RWPE2 (cell line): Measurements from ENCODE around the gene FBXO9.

Experiments used
- ATAC-seq: fragments of 200-7000 bp; cut with Tn5 transposase; 3 replicates; pipeline ENCODE4 v1.9.1; 2021; ENCODE audit warnings: low read depth
- DNase-seq: peaks from one replicate; pipeline ENCODE4 v3.0.0-alpha.2; 2020; ENCODE audit warnings: low spot score
- H3K27ac ChIP-seq: fragments of 450-650 bp; 2 replicates; pipeline ENCODE4 v1.5.1; 2017; ENCODE audit warnings: mild to moderate bottlenecking; ENCODE audit not compliant: poor library complexity, severe bottlenecking
- H3K27me3 ChIP-seq: fragments of 250-450 bp; sonication (Bioruptor Pico); 2 replicates; pipeline ENCODE4 v1.5.1; 2021; ENCODE audit warnings: mild to moderate bottlenecking, moderate library complexity; ENCODE audit not compliant: insufficient read depth, poor library complexity, severe bottlenecking
- H3K36me3 ChIP-seq: fragments of 250-450 bp; sonication (Bioruptor Pico); 2 replicates; pipeline ENCODE4 v1.5.1; 2020; ENCODE audit warnings: low read depth, mild to moderate bottlenecking, moderate library complexity
- H3K4me1 ChIP-seq: fragments of 250-450 bp; sonication (Bioruptor Pico); 2 replicates; pipeline ENCODE4 v1.5.1; 2021; ENCODE audit warnings: mild to moderate bottlenecking, moderate library complexity; ENCODE audit not compliant: insufficient read depth, poor library complexity, severe bottlenecking
- H3K4me3 ChIP-seq: fragments of 250-450 bp; sonication (Bioruptor Pico); 2 replicates; pipeline ENCODE4 v1.5.1; 2021; ENCODE audit warnings: mild to moderate bottlenecking, moderate library complexity; ENCODE audit not compliant: severe bottlenecking
- H3K9me3 ChIP-seq: fragments of 250-450 bp; sonication (Bioruptor Pico); 2 replicates; pipeline ENCODE4 v1.5.1; 2021; ENCODE audit warnings: mild to moderate bottlenecking, moderate library complexity; ENCODE audit not compliant: severe bottlenecking
- CTCF ChIP-seq: fragments of 450-650 bp; IDR thresholded peaks from one replicate; pipeline ENCODE4 v1.5.1; 2017; ENCODE audit warnings: mild to moderate bottlenecking, moderate library complexity; ENCODE audit not compliant: poor library complexity, severe bottlenecking

Gene FBXO9

DNA sequence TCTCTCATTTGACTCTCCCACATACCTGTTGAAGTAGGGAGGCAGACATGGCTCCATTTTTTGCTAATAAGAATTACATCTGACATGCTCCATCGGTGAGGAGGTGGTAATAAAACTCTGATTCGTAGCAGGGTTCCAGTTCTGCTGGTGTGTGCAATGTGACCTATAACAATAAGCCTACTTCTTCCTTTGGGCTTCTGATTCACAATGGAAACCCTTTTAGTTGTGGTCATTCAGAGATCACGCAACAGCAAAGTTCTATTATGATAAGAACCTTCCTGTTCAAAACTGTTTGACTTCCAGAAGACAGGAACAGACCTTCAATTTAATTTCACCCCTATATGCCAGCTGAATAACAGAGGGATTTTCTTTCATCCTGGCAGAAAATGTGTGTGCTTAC lies 38.7 kb upstream of the FBXO9 start:
- Histone ChIP-seq H3K27me3 (no peaks in the 10 kb centered on the region), H3K9me3 (no peaks in the 10 kb centered on the region), H3K27ac (no peak overlapping the region), H3K4me1 (no peaks in the 10 kb centered on the region), H3K36me3 (no peaks in the 10 kb centered on the region), H3K4me3 (no peak overlapping the region)
- TF ChIP-seq CTCF: no peak
- DNase-seq (no peak), ATAC-seq (no peak)

GRCh38 chr6:53027131-53027718 lies 38.0 kb upstream of the FBXO9 start:
- H3K9me3 ChIP-seq: no peaks in the 10 kb centered on the region
- ATAC-seq (no peak), DNase-seq (no peak)
- H3K4me3 ChIP-seq: no peak overlapping the region
- no peaks in the 10 kb centered on the region for H3K36me3 ChIP-seq
- no peak overlapping the region for H3K27ac ChIP-seq
- H3K4me1 ChIP-seq: no peaks in the 10 kb centered on the region
- no peak for TF ChIP-seq CTCF
- no peaks in the 10 kb centered on the region for H3K27me3 ChIP-seq

GRCh38 chr6:53028467-53028866 lies 36.7 kb upstream of the FBXO9 start:
- no peaks in the 10 kb centered on the region for H3K36me3 ChIP-seq
- H3K27ac ChIP-seq: no peak overlapping the region
- DNase-seq: no peak
- H3K9me3 ChIP-seq: no peaks in the 10 kb centered on the region
- H3K4me3 ChIP-seq: no peak overlapping the region
- H3K27me3 ChIP-seq: no peaks in the 10 kb centered on the region
- TF ChIP-seq CTCF: no peak
- no peak for ATAC-seq
- H3K4me1 ChIP-seq: no peaks in the 10 kb centered on the region

DNA sequence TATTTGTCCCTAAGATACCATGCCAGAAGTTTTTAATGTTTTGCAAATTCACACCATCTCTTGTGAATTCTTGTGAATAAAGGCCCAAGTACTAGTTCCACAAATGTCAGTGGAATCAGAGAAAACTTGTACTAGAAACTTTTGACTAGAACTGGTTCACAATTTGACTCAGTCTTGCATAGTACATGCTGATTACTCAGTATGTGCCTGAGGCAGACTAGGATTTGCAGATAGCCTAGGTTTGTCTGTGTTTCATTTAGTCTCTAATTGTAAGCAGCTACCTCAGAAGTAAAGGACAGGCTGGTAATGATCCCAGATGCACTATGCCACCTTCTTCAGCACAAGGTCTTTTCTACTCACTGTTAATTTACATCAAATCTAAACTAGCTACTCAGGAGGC lies 35.9 kb upstream of the FBXO9 start:
- DNase-seq: no peak
- peak; percentile 29; the same call in 1 of the 3 replicates for ATAC-seq
- H3K4me1 ChIP-seq: no peaks in the 10 kb centered on the region
- no peaks in the 10 kb centered on the region for H3K27me3 ChIP-seq
- no peak for TF ChIP-seq CTCF
- no peak overlapping the region for H3K27ac ChIP-seq
- H3K4me3 ChIP-seq: no peak overlapping the region
- no peaks in the 10 kb centered on the region for H3K36me3 ChIP-seq
- no peaks in the 10 kb centered on the region for H3K9me3 ChIP-seq

DNA sequence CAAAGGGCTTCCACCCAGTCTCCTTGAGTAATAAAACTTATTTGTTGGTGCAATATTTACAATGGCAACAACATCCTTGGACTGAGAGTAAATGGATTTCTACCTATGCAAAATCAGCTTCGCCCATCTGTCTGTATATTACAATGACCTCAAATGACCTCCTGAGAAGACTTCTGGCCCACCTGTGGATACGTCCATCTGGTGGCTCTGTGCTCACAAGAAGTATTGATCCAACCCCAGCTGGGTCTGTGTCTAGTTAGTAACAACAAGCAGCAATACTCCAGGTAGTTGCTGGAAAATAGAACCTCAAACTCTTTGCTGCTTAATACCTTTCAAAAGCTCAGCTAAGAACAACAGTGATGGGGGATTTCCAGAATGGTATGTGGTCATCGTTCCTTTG lies 35.4 kb upstream of the FBXO9 start:
- Histone ChIP-seq H3K9me3 (no peaks in the 10 kb centered on the region), H3K4me3 (no peak overlapping the region), H3K27ac (no peak overlapping the region), H3K4me1 (no peaks in the 10 kb centered on the region), H3K36me3 (no peaks in the 10 kb centered on the region), H3K27me3 (no peaks in the 10 kb centered on the region)
- ATAC-seq (no peak), DNase-seq (no peak)
- TF ChIP-seq CTCF: no peak
